LHCN-M2 (cell line): Measurements from ENCODE around the gene ERBB3. TPM values are rescaled to one million over a fixed set of nuclear protein-coding genes. Genes with fewer than 3 reads are reported as not detected.
"Not testable (repeated sequence)": the region's sequence is repeated elsewhere in the genome, so short reads cannot be mapped to it uniquely, and the experiment has no call there.

Experiments used
- DNase-seq: peaks from one replicate; pipeline ENCODE4 v3.0.0-alpha.2; 2012; ENCODE audit warnings: low read depth
- polyA plus RNA-seq: library from polyadenylated mRNA; unstranded; fragments of >200 nt; gene quantifications from one replicate; pipeline ENCODE4 v1.2.1, GENCODE V29; 2012; ENCODE audit warnings: missing spikeins
- total RNA-seq: library from RNA; depleted of rRNA; stranded (reverse); fragments of >200 nt; gene quantifications from 2 replicates; pipeline ENCODE4 v1.2.3, GENCODE V29; 2014; rRNA removed

ERBB3 gene
- total RNA-seq: 1.7 TPM in 1 of 2 replicates, not detected in the other
- 0.73 TPM for polyA plus RNA-seq

DNA sequence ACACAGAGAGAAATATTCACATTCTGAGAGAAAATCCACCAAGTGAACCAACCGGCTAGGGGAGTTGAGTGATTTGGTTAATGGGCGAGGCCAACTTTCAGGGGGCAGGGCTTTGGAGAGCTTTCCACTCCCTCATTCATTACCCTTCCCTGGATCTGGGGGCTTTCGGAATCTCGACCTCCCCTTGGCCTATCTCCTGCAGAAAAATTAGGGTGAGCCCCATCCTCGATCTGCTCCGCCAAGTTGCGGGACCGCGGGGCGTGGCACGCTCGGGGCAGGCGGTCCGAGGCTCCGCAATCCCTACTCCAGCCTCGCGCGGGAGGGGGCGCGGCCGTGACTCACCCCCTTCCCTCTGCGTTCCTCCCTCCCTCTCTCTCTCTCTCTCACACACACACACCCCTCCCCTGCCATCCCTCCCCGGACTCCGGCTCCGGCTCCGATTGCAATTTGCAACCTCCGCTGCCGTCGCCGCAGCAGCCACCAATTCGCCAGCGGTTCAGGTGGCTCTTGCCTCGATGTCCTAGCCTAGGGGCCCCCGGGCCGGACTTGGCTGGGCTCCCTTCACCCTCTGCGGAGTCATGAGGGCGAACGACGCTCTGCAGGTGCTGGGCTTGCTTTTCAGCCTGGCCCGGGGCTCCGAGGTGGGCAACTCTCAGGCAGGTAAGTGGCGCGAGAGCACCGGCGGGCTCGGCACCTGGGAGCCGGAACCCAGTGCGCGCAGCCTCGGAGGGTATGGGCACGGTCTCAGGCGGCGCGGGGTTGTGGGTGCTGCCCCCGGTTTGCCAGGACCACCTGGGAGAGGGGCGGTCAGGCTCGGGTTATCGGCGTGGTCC is at the start of gene ERBB3:
Gene ERBB3 (plus strand): TSS at position 443 of the 833 bp plus-strand sequence. CDS start 136 bp downstream, at position 579.
- DNase-seq: peak; percentile 73

GRCh38 chr12:56031987-56032386 is 48.0 kb upstream of the ERBB3 start:
- DNase-seq: no peak

DNA sequence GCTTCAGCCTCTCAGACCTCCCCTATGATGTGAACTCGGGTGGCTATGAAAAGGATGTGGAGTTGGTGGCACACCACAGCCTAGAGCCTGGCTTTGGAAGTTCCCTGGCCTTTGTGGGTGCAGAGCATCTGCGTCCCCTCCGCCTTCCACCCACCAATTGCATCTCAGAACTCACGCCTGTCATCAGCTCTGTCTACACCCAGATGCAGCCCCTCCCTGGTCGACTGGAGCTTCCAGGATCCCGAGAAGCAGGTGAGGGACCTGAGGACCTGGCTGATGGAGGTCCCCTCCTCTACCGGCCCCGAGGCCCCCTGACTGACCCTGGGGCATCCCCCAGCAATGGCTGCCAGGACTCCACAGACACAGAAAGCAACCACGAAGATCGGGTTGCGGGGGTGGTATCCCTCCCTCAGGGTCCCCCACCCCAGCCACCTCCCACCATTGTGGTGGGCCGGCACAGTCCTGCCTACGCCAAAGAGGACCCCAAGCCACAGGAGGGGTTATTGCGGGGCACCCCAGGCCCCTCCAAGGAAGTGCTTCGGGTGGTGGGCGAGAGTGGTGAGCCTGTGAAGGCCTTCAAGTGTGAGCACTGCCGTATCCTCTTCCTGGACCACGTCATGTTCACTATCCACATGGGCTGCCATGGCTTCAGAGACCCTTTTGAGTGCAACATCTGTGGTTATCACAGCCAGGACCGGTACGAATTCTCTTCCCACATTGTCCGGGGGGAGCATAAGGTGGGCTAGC is 45.2 kb upstream of the ERBB3 start:
- DNase-seq: no peak

DNA sequence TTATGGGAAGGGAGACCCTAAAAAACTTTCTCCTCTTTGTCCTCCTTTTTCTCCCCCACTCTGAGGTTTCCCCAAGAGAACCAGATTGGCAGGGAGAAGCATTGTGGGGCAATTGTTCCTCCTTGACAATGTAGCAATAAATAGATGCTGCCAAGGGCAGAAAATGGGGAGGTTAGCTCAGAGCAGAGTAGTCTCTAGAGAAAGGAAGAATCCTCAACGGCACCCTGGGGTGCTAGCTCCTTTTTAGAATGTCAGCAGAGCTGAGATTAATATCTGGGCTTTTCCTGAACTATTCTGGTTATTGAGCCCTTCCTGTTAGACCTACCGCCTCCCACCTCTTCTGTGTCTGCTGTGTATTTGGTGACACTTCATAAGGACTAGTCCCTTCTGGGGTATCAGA is 42.8 kb upstream of the ERBB3 start:
- DNase-seq: no peak

- no peak for DNase-seq
Observed at GRCh38 chr12:56038022-56038655, 41.8 kb upstream of the ERBB3 start.

DNA sequence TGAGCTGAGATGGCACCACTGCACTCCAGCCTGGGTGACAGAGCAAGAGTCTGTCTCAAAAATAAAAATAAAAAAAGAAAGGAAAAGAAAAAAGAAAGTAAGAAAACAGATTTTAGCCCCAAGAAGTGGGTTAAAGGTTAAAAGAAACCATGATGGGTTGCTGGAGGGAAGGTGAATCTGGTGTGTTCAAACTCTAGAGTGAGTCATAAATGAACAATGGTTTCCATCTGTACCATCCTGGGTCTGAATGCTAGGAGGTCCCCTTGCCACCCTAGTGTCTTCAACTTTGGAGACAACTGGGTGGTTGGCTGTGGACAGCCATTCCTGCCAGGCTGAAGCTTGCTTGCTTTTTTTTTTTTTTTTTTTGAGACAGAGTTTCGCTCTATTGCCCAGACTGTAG is 39.8 kb upstream of the ERBB3 start:
- DNase-seq: no peak

DNA sequence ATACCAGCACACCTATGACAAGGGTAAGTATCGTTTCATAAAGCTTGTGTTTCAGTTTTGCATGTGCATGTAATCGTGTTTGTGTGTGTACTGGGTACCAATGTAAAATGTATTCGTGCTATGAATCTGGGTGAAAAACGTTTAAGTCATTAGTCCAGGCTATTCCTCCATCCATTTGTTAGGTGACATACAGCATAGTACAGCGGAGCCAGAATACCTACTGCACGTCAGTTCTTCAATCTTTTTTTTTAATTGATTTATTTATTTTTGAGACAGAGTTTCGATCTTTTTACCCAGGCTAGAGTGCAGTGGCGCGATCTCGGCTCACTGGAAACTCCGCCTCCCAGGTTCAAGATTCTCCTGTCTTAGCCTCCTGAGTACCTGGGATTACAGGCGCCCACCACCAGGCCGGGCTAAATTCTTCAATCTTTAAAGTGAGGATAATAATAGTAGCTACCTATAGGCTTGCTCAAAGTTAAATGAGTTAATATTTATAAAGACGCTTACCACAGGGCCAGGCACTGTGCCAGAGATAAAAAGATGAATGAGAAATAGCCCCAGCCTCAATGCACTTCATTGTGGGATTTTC is 38.9 kb upstream of the ERBB3 start:
- no peak for DNase-seq

GRCh38 chr12:56041552-56042429 is 38.2 kb upstream of the ERBB3 start, which contains the start of gene RPS26:
TSS of gene RPS26 (plus strand) at chr12:56041918. CDS start at chr12:56042167, 249 bp downstream.
- peak; percentile 100 for DNase-seq

- DNase-seq: not testable (repeated sequence)
Observed at GRCh38 chr12:56042430-56042813, 37.5 kb upstream of the ERBB3 start.

DNA sequence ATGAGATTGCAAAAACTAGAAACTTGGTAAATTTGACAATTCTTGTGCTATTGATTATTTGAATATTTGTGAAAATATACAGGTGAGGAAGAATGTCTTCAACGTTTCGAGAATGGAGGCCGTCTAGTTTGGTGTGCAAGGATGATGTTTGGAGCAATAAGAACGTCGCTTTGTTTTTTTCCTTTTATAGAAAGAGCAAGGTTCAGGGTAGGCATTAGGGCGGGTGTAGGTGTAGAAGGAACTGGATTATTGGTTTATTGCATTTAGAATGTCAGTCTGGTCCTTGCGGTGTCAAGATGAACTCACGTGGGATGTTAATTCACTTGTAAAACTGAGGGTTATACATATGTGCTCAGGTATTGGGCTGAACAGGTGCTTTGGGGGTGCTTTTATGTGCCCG is 37.1 kb upstream of the ERBB3 start:
- no peak for DNase-seq

- DNase-seq: no peak
Observed at GRCh38 chr12:56046027-56046780, 33.8 kb upstream of the ERBB3 start.

- no peak for DNase-seq
Observed at GRCh38 chr12:56053407-56053893, 26.5 kb upstream of the ERBB3 start.

DNA sequence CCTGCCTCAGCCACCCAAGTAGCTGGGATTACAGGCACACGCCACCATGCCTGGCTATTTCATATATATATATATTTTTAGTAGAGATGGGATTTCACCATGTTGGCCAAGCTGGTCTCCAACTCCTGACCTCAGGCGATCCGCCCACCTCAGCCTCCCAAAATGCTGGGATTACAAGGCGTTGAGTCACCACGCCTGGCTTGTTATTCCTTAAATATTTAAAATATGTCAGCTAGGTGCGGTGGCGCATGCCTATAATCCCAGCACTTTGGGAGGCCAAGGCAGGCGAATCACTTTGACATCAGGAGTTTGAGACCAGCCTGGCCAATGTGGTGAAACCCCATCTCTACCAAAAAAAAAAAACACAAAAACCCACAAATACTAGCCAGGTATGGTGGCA is 20.0 kb upstream of the ERBB3 start:
- peak; percentile 31 for DNase-seq

DNA sequence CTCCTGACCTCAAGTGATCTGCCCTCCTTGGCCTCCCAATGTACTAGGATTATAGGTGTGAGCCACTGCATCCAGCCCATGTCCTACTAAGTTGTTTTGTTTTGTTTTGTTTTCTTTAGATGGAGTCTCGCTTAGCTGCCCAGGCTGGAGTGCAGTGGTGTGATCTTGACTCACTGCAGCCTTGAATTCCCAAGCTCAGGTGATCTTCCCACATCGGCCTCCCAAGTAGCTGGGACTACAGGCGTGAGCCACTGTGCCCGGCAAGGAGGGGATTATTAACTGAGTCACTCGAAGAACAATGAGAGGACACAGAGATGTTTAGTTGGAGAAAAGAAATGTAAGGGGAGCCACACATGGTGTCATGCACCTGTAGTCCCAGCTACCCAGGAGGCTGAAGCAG is 18.0 kb upstream of the ERBB3 start:
- no peak for DNase-seq

DNA sequence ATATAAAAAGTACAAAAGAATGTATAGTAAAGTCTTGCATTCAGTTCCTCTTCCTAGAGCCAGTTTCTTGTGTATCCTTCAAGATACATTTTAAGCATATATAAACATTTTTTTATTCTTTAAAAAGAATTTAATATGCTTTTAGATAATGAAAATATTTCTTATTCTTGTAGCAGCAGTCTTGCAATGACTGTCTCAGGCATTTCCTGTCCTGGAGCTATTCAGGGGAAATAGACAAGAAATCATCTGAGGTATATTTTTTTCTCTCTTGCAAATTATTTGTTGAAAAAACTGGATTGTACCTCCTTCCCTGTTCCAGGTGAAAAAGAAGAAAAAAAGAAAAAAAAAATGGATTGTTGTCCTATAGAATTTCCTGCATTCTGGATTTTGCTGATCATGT is 17.0 kb upstream of the ERBB3 start:
- DNase-seq: no peak

- no peak for DNase-seq
Observed at GRCh38 chr12:56071648-56072047, 8.3 kb upstream of the ERBB3 start.

- no peak for DNase-seq
Observed at GRCh38 chr12:56074396-56074795, 5.6 kb upstream of the ERBB3 start.

- DNase-seq: not testable (repeated sequence)
Observed at GRCh38 chr12:56077966-56078365, 2.0 kb upstream of the ERBB3 start.

DNA sequence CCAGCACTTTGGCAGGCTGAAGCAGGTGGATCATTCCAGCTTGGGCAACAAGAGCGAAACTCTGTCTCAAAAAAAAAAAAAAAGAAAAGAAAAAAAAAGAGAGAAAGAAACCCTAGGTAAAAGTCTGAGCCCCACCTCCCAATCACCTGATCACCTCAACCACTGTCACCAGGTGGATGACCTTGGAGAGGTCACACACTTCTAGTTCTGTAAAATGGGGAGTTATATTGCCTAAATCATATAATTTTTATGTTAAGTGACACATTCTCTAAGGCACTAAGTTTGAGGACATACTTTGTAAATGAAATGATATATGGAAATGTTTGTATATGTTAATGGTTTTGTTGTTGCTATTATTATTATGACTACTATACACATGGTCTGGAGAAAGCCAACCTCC is 1.5 kb upstream of the ERBB3 start:
- DNase-seq: no peak
